HT1080 (cell line): Measurements from ENCODE around the gene RTL1. TPM values are rescaled to one million over a fixed set of nuclear protein-coding genes. Genes with fewer than 3 reads are reported as not detected.

Experiments used
- DNase-seq: peaks from one replicate; pipeline ENCODE4 v3.0.0-alpha.2; 2015; ENCODE audit warnings: low read depth
- small RNA-seq: library from RNA; depleted of rRNA; stranded (forward); fragments of <200 nt; gene quantifications from one replicate; pipeline ENCODE3, GENCODE V24; 2014
- total RNA-seq: library from RNA; depleted of rRNA; stranded (reverse); fragments of >200 nt; shearing (Covaris generic); gene quantifications from 2 replicates; pipeline ENCODE4 v1.2.3, GENCODE V29; 2014; rRNA removed

The RTL1 gene
- total RNA-seq, 1 experiment from 2014 or later, result 0.16 TPM

DNA sequence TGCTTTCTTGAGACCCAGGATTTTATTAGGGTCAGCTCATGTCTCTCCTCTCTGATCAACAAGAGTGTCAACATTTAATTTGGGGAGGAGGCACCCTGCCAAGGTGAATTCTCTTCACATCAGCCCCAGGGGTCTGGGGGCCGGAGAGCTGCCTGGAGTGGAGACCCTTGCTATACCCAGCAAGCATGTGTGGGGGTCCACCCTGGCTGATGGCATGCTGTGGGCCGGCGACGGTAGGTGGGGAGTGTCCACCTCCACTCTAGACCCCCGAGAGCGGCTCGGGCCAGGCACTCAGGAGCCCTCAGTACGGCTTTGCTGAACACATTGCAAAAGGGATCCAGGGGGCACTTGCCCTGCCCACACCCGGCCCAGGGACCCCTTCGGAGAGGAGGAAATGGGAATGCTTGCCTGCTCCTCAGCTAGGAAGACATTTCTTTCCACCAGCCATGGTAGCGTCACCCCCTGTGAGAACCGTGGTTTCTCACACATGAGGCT is 67.2 kb downstream of the RTL1 start:
- DNase-seq, result no peak

DNA sequence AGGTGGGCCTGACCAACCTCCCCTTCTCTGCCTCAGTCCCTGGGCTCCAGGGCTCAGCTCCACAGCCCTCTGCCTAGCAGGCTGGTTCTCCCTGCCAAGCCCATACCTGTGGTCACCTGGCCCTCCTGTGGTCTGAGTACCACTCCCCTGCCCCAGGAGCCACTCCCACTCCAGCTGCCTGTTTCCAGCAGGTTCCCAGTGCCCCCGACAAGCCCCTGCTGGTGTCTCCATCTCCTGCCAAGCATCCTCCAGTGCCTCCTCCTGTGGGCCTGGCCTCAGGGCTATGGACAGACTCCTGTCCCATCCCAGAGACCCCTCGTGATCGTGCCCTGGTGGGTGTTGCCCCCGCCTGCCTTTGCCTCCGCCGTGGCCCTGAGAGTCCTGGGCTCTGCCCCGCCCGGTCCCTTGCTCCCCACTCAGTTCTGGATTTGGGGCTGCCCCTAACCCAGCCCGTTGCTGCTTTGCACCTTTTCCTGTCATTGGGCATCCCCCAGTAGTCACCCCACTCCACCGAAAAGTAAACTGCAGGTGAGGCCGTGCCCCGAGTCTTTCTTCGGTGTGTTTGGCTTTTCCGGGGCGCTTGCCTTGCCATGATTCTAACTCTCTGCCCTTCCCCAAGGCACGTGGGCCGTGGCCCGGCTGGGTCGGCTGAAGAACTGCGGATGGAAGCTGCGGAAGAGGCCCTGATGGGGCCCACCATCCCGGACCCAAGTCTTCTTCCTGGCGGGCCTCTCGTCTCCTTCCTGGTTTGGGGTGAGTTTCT is 67.8 kb downstream of the RTL1 start:
- no peak for DNase-seq

DNA sequence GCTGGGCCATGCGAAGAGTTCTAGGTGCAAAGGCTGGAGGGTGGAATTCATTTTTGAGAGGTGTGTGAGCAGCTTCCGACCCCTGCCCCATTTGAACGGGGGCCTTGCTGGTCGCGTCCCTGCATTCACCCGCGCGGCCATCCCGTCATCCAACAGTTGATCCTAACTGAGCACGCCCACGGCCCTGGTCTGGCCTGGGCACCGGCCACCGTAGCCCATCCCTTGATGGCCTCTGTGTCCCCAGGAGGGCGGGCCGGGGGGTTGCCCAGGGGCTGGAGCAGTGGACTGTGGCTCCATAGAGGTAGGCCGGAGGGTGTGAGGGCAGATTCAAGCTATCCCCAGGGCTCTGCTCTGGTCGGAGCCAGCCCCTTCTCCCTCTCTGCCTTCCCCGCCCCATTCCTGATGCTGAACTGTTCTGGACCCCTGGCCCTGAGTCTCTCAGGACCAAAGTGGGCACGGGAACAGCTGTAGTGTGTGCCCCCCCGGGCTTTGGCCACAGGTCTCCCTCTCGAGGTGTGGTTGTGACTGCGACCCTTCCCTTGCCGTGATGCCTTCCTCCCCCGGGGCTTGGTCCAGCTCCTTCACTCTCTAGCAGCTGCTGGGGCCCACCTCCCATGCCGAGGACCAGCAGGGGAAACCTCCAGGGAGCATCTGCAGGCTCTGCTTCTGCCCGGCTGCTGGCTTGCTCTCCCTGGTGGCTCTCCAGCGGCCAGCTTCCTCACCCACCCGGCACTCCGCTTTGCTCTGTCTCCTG is 68.6 kb downstream of the RTL1 start:
- no peak for DNase-seq

DNA sequence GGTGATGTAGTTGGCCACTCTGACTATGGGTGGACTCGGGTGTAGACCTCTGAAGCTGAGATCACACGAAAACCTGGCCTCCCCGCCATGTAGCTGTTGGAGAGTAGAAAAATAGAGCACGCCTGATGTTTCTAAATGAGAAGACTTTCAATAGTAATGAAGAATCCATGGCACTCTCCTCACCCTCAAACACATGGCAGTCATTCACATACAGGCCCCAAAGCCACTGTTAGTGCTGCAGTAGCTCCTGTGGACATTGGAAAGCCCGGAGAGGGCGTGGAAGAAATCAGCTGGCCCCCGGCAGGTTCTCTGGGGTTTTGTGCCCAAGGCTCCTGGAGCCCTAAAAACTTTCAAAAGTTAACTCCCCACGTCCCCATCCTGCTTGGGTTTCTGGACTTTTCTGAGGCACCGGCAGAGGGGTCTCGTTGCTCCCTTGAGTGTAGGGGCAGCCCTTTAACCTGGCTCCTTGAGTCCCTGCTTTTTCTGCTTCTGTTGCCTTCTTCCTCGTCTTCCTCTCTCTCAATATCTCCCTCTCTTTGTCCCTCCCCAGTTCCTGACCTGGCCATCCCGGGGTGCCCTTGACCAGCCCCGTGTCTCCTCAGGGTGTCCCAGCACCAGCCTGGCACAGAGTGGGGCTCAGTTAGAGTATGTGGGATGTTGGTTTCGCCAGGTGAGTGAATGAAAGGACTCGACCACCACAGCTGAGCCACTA is 69.3 kb downstream of the RTL1 start:
- DNase-seq, result no peak

DNA sequence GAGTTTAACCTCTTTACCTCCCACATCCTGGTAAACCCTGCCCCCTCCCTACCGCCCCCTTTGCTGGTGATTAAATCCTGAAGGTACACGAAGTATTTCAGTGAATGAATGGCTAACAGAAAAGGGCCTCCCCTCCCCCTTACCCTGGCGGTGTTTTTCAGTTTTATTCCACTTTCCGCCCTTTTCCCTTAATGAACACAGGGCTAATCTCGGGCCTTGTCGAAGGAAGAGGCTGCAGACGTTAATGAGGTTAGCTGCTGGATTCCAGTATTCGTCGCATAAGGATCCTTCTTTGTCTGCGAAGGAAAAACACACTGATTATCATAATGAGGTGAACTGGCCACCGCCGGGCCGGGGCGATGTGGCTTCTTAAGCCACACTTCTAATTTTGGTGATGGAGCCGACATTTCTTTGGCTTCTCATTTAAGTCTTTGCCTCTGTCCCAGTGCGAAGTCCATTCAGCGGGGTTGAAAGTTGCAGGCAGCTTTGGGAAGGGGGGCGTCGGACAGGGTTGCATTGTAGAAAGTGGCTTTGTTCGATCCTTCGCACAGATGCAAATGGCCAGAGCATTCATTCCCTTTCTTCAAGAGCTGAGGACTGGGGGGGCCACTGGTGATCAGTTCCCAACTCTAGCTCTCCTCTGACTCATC is 71.1 kb downstream of the RTL1 start:
- DNase-seq, result no peak

DNA sequence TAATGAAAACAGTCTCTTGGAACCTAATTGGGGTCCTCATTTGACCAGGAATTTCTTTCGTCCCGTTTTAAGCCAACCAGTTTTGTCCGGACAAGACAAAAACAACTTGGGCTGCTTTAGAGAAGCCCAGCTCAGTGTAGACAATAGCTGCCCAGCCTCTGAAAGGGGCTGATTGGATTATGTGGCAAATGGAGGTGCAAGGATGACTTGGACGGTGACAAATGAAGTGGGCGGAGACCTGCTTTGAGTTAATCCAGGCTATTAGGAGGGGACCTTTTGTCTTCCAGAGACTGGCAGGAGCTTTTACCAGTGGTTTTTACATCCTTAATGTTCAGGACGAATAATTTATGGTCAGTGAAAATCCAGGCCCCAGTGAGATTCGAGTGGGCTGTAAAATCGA is 72.8 kb downstream of the RTL1 start:
- DNase-seq, result no peak

Small RNA genes lying within 50 kb of the gene (small RNA-seq; reads per million reads assigned to genes)
- not detected for gene MIR127
- gene MIR136, result not detected
- not detected for gene MIR337
- gene MIR370, result not detected
- not detected for gene MIR431
- not detected for gene MIR432
- not detected for gene MIR433
- gene MIR493, result not detected
- gene RF02145, result not detected
- not detected for gene SNORD112
- gene SNORD113-1, result not detected
- not detected for gene SNORD113-2
- not detected for gene SNORD113-3
- not detected for gene SNORD113-4
- 0.16 reads per million for gene SNORD113-5
- 0.09 reads per million for gene SNORD113-6
- 0.14 reads per million for gene SNORD113-7
- gene SNORD113-8, result 0.32 reads per million, percentile 34 among the genes with 10 or more reads in this experiment
- gene SNORD113-9, result not detected
- gene SNORD114-1, result 0.25 reads per million, percentile 18 among the genes with 10 or more reads in this experiment
- not detected for gene SNORD114-2
- 1.2 reads per million, percentile 76 among the genes with 10 or more reads in this experiment for gene SNORD114-3

Other genes with a start within 250 kb of the RTL1 start
- not detected in 2 replicates for gene DLK1, start 176.8 kb downstream of the RTL1 start, total RNA-seq
- not detected in 2 replicates for gene MEG3, start 77.6 kb downstream of the RTL1 start, total RNA-seq